Testis (tissue), 3 donors: ENCODE results near the gene SLC13A4. TPM values are rescaled to one million over a fixed set of nuclear protein-coding genes. Genes with fewer than 3 reads are reported as not detected.

Source experiments
- DNase-seq: peaks from one replicate; pipeline ENCODE4 v3.0.0-alpha.2; 2019
- H3K27ac ChIP-seq, 2 donors: fragments of 200-600 bp; sonication (generic); one replicate each; pipeline ENCODE4 v1.5.1; 2019
- H3K27me3 ChIP-seq: fragments of 200-600 bp; sonication (generic); one replicate; pipeline ENCODE4 v1.5.1; 2019
- H3K36me3 ChIP-seq: fragments of 200-600 bp; sonication (generic); one replicate; pipeline ENCODE4 v1.5.1; 2017; ENCODE audit warnings: low read depth; ENCODE audit errors: missing control alignments
- H3K4me1 ChIP-seq: fragments of 200-600 bp; sonication (generic); one replicate; pipeline ENCODE4 v1.5.1; 2019
- H3K4me3 ChIP-seq, 2 donors: fragments of 200-600 bp; sonication (generic); one replicate each; pipeline ENCODE4 v1.5.1; 2017 to 2019
- H3K9me3 ChIP-seq: fragments of 200-600 bp; sonication (generic); one replicate; pipeline ENCODE4 v1.5.1; 2017
- POLR2A ChIP-seq: fragments of 450-650 bp; IDR thresholded peaks from one replicate; pipeline ENCODE4 v1.6.1; 2017; ENCODE audit warnings: antibody characterized with exemption, mild to moderate bottlenecking, moderate library complexity
- WGBS, 2 donors: methylation state at CpG; one replicate each; pipeline ENCODE4 v1.1.5; 2018; 5-methylcytosine and 5-hydroxymethylcytosine counted together
- intact Hi-C: fragments of 100-400 bp; cut with DNase I; formaldehyde crosslinking; loops from one replicate; pipeline ENCODE4 v1.15.1; 2023; ENCODE audit warnings: low total_unique reads
- polyA plus RNA-seq: library from polyadenylated mRNA; stranded (reverse); fragments of 350-450 nt; fragmentation: Illumina TruSeq; extraction: RNeasy Lipid Tissue Mini Kit (QIAGEN cat#74804); gene quantifications from one replicate; pipeline ENCODE4 v1.2.3, GENCODE V29; 2014; ENCODE audit warnings: low read depth, low replicate concordance; ENCODE audit not compliant: insufficient read depth
- total RNA-seq, 2 donors: library from RNA; depleted of rRNA; stranded (reverse); fragments of >200 nt; gene quantifications; one replicate each; pipeline ENCODE4 v1.2.3, GENCODE V29; 2016
- TF ChIP-seq, protein P1 (sequence below), 3 experiments: fragments of 450-650 bp in 2 of 3; fragments of 200-600 bp in 1 of 3; sonication (generic) in 1 of 3; IDR thresholded peaks; one replicate each; pipeline ENCODE4 v1.5.1; 2016 to 2019; ENCODE audit warnings: antibody characterized with exemption in 3 of 3, mild to moderate bottlenecking in 2 of 3, moderate library complexity in 1 of 3

SLC13A4 gene
- total and polyA plus RNA-seq, 3 donors from 2014 or later, result 19.0 to 34.6 (median 33.0) TPM

GRCh38 chr7:135712182-135712782 is 15.7 kb downstream of the SLC13A4 start:
- WGBS, 2 donors, result 67 to 73% methylated on average over 4 of the region's 4 CpGs

DNA sequence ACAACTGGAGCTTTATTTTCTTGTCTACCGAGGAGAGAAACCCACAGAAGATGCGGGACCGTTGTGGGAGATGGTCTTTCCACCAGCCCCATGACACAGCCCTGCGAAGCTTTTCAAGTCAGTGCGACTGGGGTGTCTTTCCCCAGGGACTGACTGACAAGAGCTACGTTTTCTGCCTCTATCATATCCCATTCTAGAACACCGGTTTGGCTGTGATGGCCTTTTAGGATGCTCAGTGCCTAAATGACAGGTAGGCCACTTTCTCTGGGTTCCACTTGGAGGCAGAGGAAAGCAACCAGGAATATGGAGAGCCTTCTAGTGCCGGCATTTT is 16.9 kb downstream of the SLC13A4 start:
- intact Hi-C loops, result no loop called here
- 50 to 59% methylated on average over 1 to 8 of the region's 8 CpGs for WGBS, 2 donors
- Histone ChIP-seq H3K36me3 (no peaks in the 10 kb centered on the region), H3K27me3 (no peaks in the 10 kb centered on the region), H3K9me3 (no peaks in the 10 kb centered on the region), H3K27ac (no peak overlapping the region), H3K4me1 (peaks cover 7% of the 10 kb centered on the region), H3K4me3 (peak overlapping the region in 1 of 2 donors; percentile 24)
- DNase-seq, result no peak
- TF ChIP-seq, protein P1, sequence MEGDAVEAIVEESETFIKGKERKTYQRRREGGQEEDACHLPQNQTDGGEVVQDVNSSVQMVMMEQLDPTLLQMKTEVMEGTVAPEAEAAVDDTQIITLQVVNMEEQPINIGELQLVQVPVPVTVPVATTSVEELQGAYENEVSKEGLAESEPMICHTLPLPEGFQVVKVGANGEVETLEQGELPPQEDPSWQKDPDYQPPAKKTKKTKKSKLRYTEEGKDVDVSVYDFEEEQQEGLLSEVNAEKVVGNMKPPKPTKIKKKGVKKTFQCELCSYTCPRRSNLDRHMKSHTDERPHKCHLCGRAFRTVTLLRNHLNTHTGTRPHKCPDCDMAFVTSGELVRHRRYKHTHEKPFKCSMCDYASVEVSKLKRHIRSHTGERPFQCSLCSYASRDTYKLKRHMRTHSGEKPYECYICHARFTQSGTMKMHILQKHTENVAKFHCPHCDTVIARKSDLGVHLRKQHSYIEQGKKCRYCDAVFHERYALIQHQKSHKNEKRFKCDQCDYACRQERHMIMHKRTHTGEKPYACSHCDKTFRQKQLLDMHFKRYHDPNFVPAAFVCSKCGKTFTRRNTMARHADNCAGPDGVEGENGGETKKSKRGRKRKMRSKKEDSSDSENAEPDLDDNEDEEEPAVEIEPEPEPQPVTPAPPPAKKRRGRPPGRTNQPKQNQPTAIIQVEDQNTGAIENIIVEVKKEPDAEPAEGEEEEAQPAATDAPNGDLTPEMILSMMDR (IDR thresholded peaks at IDR 0.05), result peak in 1 of 3 experiments; percentile 6
- TF ChIP-seq POLR2A, result no peak

More at GRCh38 chr7:135712182-135712782, 15.7 kb downstream of the SLC13A4 start:
- intact Hi-C loops, result no loop called here
- Histone ChIP-seq H3K4me3 (no peak overlapping the region), H3K27me3 (no peaks in the 10 kb centered on the region), H3K36me3 (no peaks in the 10 kb centered on the region), H3K27ac (no peak overlapping the region), H3K9me3 (no peaks in the 10 kb centered on the region), H3K4me1 (peaks cover 7% of the 10 kb centered on the region)
- no peak for DNase-seq
- TF ChIP-seq, protein P1 (IDR thresholded peaks at IDR 0.05), result no peak
- no peak for TF ChIP-seq POLR2A

DNA sequence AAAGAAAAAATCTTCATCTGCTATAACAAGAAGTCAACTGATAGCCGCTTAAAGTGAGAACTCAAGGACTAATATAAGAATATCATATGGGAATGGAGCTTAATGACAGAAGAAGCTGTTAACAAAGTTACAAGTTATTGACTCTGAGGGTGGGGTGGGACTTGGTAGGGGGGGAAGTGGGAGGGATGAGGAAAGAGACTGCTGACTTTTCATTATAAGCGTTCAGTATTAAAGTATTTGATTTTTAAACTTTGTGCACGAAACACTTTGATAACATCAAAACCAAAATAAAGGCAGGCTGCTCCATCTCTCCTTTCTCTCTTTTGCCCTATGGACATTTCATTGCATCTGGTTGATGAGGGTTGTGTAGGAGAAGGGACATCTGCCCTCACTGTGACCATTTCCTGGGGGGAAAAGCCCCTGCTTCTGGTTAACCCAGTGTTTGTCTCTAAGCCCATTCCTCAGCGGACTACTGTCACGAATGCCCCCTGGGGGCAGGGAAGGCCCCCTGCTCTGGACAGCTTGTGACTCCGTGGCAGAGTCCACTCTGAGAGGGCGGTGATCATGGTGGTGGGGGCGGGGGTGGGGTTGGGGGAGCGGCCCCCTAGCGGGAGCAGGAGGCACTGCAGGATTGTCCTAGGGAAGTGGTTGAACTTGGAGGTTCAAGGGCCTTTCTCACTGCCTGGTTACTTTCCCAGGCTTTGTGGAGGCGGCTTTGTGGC is 17.4 kb downstream of the SLC13A4 start:
- no peaks in the 10 kb centered on the region for H3K27me3 ChIP-seq
- DNase-seq, result no peak
- TF ChIP-seq, protein P1 (IDR thresholded peaks at IDR 0.05), result peak in 1 of 3 experiments; percentile 72
- no peak for TF ChIP-seq POLR2A
- no peaks in the 10 kb centered on the region for H3K36me3 ChIP-seq
- no peak overlapping the region for H3K27ac ChIP-seq
- peaks cover 7% of the 10 kb centered on the region for H3K4me1 ChIP-seq
- 32 to 41% methylated on average over 4 to 11 of the region's 11 CpGs for WGBS, 2 donors
- H3K4me3 ChIP-seq, result peak overlapping the region in 1 of 2 donors; percentile 24
- intact Hi-C loops, result no loop called here
- H3K9me3 ChIP-seq, result no peaks in the 10 kb centered on the region

- intact Hi-C loops, result no loop called here
- no peak overlapping the region for H3K27ac ChIP-seq
- no peaks in the 10 kb centered on the region for H3K27me3 ChIP-seq
- peaks cover 7% of the 10 kb centered on the region for H3K4me1 ChIP-seq
- no peak for DNase-seq
- WGBS, 2 donors, result 92 to 95% methylated on average over 3 of the region's 3 CpGs
- H3K9me3 ChIP-seq, result no peaks in the 10 kb centered on the region
- no peak overlapping the region for H3K4me3 ChIP-seq
- TF ChIP-seq, protein P1 (IDR thresholded peaks at IDR 0.05), result no peak
- TF ChIP-seq POLR2A, result no peak
- no peaks in the 10 kb centered on the region for H3K36me3 ChIP-seq
Measured at GRCh38 chr7:135709508-135709907, 18.5 kb downstream of the SLC13A4 start.
